Stimulated activated CD8-positive, alpha-beta memory T cell treated with anti-CD3 and anti-CD28 coated beads, Interleukin-2, amount 100 ng/mL, for 48 hours (primary cell): ENCODE measurements around the gene NEDD4L.
A peak's percentile ranks its signal among the peaks of the same experiment; 100 is the strongest.

Experiments used
- DNase-seq, 2 donors: peaks; one replicate each; pipeline ENCODE4 v3.0.0-alpha.2; 2020; ENCODE audit warnings: low read depth in 2 of 2

Gene NEDD4L

DNA sequence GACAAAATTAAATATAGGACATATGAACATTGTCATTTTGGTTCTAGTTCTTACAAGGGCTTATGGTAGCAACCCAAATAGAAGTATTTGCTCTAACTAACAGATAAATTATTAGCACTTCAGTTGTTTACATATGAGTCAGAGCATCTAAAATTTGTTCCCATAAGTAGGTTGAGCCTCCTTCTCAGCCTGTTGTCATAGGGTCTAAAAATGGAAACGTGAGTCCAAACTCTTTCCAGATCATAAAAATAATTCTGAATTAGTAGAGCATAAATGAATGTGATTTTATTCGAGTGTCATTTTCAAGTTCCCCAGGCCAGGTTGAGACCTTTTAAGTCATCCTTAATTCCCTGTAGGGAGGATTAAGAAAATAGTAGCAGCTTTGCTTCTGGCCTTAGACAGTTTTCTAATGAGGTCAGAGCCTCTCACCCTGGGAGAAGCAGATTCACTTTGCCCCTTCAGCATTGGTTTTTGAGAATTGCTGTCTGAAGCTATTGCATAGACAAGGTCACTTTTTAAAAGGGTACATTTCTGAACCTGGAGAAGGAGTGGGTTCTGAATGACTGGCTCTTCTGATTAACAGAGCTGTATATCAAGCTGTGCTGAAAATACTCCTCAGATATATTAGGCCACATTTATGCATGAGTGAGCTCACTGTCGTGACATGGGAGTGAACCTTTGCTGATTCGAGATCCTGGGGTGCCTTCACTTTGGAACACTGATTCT, 164.3 kb downstream of the NEDD4L start:
- no peak for DNase-seq

DNA sequence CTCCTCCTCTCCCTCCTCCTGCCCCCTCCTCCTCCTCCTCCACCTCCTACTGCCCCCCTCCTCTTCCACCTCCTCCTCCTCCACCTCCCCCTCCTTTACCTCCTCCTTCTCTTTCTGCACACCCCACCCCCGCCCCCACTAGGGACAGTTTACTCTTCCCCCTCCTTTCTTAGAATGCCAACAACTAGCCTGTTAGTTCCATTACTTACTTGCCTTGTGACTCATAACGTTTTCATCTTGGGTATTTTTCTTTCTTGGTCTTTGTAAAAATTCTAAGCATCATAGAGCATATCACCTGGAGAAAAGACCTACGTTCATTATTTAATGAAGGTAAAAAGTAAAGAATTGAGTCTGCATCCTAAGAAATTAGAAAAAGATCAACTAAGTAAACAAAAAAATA, 165.3 kb downstream of the NEDD4L start:
- no peak for DNase-seq

DNA sequence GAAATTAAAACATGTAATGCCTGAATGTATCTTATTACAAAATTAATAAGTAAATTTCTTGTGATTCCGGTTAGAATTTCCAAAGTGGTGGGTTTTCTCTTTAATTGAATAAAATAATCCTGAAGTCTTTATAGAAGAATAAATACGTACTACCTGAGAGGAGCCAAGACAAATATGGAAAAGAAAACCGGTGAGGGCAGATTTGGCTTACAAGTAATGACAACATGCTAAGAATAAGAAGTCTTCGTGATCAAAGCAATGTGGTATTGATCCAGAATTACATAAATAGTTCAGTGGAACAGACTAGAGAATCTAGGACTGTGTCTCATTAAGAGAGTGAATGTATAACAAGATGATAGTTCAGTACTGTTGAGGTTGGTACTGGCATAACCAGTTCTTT, 167.5 kb downstream of the NEDD4L start:
- DNase-seq, result no peak

DNA sequence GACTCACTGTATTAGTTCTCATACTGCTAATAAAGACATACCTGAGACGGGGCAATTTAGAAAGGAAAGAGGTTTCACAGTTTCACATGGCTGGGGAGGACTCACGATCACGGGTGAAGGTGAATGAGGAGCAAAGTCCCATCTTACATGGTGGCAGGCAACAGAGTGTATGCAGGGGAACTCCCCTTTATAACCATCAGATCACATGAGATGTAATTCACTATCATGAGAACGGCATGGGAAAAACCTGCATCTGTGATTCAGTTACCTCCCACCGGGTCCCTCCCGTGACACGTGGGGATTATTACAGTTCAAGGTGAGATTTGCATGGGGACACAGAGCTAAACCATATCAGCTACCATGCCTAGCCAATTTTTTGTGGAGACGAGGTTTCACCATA, 168.2 kb downstream of the NEDD4L start:
- no peak for DNase-seq

DNA sequence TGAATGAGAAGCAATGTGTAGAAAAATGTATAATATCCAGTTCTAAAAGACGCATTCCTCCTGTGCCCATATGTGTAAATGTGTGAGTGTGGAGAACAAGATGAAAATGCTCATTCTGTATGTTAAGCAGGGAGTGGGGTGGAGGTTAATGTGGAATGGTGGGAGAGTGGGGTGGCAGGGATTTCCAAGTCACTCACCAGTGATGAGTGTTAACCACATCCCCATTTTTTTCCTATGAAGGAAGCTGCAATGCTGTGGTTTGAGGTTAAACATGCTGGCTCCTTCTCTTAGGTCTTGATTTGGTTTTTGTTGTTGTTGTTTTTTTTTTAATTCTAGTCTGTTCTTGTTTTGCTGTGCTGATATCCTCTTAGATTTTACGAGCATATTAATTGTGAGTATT, 169.4 kb downstream of the NEDD4L start:
- no peak for DNase-seq

DNA sequence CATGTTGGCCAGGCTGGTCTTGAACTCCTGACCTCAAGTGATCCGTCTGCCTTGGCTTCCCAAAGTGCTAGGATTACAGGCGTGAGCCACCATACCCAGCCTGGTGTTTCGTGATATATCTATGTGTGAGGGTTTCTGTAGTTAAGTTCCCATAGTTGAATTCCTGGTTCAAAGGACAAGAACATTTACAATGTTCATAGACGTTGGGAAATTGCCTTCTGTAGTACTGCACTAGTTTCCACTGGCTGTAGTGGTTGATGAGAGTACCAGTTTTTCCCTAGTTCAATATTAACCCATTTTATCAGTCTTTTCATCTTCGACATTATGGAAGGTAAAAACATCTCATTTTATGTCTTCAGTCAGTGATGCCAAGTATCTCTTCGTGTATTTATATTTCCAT, 171.0 kb downstream of the NEDD4L start:
- DNase-seq, result no peak

DNA sequence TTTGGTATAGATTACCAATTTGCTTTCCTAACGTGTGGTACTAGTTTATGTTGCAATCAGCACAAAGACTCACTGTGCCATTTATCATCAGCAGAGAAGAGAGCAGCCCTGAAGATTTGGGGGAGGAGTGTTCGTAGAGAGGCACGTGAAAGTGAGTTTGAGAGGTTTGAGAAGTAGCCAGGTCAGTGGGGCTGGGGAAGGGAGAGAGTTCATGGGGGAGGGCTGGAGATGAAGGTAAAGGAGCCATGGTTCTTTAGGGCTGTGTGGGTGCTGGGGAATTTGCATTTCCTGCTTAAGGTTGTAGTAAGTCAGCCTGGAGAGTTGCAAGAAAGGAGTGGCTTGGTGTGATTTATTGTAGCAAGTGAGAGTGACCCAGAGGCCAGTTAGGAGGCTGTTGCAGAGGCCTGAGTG, 172.1 kb downstream of the NEDD4L start:
- no peak for DNase-seq

DNA sequence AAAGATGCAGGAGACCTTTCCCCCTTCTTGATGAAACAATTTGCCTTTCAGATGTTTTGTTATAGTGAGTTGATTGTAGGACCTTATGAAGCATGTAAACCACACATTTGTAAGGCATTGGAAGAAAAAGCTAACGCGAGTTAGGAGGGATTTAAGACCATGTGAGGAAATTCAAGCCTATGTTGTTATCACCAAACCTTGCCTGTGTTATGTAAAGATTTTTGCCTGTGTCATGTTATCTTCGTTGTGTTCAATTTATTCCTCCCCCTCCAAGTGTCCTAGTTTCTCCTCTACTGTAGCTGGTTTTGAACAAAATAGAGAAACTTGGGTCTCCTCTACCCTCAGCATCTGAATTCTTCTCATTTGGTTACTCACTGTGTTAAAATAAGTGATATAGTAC, 173.0 kb downstream of the NEDD4L start:
- DNase-seq, result no peak

DNA sequence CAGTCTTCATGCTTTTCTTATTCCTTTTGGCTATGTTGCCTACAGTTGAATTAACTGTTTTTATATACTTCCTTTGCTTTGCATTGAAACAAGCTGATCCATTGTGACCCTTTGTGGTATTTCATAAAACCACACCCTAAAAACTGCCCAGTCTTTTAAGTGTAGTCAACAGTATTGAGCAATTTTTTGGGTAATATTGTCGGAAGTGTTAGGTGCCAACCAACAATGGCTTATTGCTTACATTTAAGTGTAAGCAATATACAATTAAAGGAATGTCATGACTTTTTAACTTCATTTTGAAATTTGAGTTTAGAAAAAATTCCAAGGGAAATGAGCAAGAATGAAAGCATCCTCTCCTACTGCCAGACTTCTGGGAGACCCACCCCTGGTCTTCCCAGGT, 174.1 kb downstream of the NEDD4L start:
- DNase-seq, result no peak

DNA sequence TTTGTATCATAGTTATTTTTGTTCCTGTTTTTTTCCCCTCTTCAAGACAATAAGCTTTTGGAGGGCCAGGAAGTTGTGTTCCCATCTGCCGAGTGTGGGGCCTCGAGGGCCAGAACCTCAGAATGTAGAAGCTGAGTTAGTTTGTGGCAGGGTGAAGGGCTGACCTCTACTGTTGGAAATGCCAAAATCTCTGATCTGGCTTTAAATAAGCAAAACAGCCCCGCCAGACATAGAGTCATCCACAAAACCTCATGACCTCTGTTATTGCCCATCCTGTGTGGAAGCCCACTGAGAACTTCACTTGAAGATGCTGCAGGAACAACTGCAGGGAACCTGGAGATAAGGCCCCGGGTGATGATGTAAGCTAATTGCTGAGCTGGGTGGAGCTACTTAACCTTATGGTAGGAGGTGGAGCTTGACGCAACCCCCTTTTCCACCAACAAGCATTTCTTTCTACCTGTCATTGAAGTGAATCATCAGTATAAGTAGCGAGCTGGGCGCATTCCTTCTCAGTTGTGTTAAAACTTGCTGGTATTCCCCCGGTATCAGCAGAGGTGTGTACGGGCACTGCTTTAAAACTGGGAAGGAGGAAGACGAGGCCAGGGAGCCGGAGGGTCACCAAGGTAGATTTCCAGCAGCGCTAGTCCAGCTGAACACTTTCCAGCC, 177.2 kb downstream of the NEDD4L start:
- DNase-seq, result no peak

DNA sequence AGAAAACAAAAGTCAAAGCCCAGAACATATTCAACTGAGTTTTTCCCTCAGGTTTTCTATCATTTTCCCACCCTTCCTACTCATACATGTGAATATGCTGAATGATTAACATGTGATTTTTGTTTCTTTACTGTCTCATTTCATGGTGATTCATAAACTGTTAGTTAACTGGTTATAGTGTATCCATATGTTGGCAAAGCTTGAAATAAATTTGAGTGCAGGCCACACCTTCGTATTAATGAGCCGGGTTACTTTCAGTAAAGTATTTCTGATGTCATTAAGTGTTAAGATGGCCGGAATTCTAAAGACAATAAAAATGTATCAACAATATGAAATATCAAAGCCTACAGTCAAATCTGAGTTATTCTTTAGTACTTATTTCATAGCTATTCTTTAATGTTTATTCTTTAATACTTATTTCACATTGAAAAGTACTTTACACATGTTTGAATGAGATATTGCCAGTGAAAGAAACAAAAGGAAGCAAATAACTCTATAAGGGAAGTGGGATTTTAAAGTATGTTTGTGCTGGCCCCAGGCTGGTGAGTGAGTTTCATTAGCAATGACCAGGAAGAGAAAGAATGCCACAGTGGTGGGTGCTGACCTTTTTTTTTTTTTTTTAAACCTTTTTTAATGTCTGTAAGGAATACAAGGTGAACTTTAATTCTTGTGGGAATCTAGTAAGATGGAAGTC, 178.6 kb downstream of the NEDD4L start:
- no peak for DNase-seq

DNA sequence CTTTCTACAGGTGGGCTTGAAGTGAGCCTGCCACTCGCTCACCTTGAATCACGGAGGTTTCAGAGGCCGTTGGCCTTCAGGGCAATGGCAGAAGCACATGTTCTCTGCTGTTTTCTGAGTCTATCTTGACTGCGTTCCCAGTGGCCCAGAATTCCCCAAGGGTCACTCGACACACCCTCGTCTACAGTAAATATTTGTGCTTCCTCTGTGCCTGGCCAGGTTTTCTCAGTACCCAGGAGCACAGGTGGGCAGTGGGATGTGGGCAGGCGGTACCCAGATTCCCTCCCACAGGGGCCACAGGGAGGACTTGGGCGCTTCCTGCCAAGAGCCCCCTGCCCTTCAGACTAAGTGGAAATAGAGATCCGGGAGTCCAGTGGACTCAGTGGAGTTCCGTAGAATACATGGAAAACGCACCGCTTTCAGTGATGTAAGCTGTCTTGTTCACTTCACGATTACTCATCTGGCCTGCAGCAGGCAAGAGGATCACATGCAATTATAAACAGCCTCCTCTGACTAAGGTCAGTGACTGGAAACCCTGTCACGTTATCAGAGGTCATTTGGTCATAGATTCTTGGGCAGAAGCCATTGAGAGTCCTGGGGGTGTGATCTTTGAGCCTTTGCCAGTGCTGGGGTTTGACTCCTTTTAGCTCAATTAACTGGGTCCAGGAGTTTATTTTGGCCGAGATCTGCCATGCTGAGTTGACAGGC, 179.8 kb downstream of the NEDD4L start:
- DNase-seq, result no peak

DNA sequence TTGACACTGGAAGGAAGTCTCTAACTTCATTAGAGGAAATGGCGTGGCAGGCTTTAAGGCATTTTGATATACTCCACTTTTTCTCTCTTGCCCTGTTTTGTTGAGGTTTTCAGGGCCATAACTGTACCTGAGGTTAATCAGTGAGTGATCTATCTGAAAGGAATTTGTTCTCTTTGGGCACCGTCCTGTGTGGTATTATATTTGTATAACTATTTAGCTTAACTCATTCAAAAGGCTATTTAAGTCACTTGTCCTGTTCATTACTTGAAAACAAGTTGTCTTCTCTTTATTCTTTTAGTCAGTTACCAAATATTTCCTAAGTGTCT, 180.4 kb downstream of the NEDD4L start:
- no peak for DNase-seq

DNA sequence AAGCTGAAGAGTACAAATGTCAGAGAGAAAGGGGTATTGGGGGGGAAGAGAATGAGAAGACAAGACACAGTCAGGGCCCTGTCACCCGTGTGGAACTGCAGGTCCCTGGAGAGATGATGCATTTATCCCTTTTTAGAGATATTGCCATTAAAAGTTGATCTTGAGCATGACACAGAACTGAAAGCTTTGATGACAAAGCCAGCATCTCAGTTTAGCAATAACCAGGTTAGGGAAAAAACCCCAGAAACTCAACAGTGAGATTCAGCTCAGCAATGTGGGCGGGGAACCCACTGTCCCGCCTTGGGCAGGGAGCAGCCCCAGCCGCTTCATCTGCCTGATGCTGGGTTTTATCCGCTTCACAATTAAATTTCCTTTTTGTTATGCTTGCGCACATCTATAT, 181.1 kb downstream of the NEDD4L start:
- DNase-seq, result peak; percentile 3 to 10

DNA sequence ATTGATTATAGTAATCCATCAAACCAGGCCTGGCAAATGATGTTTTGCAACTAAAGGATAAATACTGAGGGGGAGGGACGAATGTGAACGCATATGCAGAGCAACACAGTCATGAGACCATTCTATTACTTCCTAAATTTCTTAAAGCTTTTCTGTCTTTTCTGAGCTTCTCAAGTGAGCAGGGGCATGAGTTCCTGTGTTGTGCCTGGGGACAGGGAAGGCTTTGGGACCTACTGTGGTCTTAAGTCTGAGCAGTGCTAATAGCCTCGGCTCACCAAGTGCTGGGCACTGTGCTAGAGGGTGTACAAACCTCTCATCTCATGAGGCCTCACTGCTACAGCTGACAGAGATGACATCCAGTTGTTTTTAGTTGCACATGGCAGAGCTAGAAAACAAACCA, 182.4 kb downstream of the NEDD4L start:
- no peak for DNase-seq

DNA sequence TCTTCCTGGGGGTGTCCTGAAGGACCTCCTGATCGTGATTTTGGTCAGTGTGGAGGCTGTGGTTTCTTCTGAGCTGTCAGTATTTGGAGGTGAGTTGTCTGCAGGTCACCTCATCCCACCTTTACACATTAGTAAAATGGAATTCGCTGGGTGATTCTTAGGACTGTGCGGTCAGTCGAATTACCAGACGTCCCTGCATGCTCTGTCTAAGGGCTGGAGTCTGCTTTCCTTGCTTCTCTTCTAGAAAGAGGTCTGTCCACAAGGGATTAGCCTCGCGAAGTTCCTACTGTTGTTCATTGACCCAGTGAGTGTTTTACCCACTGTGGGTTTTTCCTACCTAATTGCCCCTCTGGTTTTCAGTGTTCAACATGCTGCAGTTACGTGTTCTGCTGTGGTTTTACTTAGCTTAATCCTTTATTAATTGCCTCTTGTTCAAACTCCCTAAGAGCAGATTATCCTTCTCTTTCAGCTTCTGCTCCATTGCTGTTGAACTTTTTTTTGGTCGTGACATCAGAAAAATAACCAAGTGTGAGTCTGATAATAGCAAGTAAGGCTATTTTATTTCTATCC, 183.4 kb downstream of the NEDD4L start:
- DNase-seq, result no peak

DNA sequence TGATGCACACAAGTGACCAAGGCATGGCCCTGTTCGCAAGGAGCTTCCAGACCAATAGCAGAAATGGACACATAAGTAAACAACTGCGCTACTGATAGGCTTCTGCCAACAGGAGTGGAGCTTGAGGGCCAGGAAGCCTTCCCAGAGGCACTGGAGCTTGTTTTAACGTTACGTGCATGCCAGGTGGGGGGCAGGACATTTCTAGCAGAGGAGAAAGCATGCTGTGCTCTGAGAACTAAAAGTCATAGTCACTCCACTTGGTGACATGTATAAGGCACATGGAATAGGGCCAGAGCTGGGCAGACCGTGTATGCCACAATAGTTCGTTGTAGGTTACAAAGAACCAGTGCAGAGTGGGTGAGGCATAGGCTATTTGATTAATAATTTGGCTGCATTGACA, 184.2 kb downstream of the NEDD4L start:
- DNase-seq, result no peak

DNA sequence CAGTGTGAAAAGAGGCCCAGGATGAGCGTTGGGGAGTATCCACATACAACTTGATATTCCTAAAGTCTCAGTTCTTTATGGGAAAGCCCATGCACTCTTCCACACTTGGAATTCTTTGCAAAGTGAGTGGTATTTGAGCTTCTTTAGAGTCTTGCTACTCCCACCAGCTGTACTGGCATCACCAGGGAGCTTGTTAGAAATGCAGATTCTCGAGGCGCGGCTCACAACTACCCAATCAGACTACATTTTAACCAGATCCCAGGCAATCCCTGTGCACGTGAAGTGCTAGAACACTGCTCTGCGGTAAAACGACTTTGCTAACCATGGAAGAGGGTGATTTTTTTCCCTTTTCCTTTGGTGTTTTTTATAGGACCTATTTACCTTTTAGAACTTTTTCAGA, 184.7 kb downstream of the NEDD4L start:
- no peak for DNase-seq

DNA sequence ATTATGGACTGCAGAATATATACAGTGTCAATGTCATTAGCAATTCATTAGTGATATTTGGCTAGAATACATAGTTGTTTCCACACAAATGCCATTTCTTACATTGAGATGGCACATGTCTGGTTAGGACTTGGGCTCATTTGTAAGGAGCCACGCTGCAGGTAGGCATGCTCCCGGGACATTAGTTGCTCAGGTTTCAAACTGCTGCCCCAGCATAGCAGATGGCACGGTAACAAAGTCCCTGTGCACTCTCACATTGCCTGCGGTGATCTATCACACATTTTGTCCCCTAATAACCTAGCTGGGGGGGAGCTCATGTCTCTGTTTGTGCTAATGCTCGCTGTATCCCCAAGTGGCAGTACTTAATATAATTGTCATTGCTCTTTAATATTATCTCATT, 185.1 kb downstream of the NEDD4L start:
- no peak for DNase-seq

DNA sequence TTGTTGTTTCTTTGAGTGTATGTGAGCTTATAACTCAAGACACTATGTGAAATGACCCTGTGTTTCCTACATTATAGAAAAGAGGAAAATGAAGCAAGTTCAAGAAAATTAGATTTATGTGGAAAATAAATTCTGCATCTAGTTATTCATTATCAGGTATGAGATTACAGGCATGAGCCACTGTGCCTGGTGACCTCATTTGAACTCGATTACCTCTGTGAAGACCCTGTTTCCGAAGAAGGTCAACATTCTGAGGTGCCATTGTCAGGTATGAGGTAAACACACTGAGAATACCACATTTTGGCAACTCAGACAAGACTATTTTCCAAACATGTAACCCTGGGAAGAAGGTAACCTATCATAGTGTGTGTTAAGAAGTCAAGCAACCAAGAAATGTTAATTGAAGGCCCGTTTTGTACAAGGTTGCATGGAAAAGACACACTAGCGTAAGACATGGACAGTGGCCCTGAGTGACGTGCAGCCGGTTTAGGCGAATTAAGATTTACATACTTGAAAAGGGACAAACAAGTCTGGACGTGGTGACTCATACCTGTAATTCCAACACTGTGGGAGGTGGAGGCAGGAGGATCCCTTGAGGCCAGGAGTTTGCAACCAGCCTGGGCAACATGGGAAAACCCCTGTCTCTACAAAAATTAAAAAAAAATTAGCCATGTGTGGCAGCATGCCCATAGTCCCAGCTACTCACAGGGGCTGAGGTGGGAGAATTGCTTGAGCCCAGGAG, 186.6 kb downstream of the NEDD4L start:
- DNase-seq, result no peak

DNA sequence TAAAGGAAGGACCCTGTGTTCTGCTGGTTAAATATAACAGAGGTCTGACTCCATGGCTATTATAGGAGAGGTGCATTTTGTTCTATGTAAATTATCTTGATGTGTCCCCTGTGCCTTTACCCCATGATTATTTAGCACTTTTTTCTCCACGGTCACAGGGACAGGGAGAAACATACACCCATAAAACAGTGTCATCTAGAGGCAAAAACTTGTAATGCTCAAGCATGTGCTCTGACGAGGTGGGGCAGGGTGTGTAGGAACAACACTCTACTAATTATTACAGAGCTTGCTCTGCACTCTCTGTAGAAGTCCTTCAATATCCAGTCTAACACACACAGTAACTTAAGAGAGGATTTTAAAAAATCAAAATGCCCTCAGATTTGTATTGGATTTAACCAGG, 187.9 kb downstream of the NEDD4L start:
- no peak for DNase-seq

DNA sequence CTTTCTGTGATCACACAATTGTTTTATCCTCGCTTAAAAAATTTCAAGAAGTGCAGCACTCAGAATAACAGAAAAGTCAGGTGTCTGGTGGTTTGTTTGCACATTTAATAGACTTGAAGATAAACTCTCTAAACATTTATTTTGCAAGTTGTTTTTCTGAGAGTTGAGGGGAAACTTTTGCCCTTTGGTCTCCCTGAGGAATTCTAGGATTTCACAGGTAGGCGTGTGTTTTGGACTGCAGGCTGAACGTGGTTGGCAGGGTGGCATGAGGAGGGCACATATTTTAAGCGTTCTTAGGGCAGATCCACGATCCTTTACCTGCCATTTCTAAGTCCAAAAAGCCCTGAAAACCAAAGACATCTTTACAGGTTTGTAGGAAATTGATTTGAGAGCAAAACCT, 188.6 kb downstream of the NEDD4L start:
- no peak for DNase-seq
